ENCODE results near the gene ERO1A. TPM values are rescaled to one million over a fixed set of nuclear protein-coding genes. Genes with fewer than 3 reads are reported as not detected.
A peak's percentile ranks its signal among the peaks of the same experiment; 100 is the strongest.
"Not testable (repeated sequence)": the region's sequence is repeated elsewhere in the genome, so short reads cannot be mapped to it uniquely, and the experiment has no call there.

The ERO1A gene
- total and polyA plus RNA-seq, 2 donors (not counting 1 experiment from before 2014, with no cell fraction given), result 12.2 to 29.7 TPM

- ChIA-PET CTCF (interaction anchor here (0.9 to 2.2 kb wide), 3 partner anchors 10 to 13 kb away, joined by 3 to 17 read pairs (median 5); no protein-coding TSS in a partner anchor), POLR2A (interaction anchor here (0.9 to 1.4 kb wide), 5 partner anchors 12 to 72 kb away, joined by 3 to 7 read pairs (median 3); no protein-coding TSS in a partner anchor)
- WGBS (ENCODE audit: insufficient coverage), result 0% methylated on average over 2 of the region's 8 CpGs
- peaks cover 19 to 21% of the 10 kb centered on the region in 2 donors for H3K4me1 ChIP-seq (ENCODE audit: control insufficient read depth in 2 of 2, insufficient read depth in 2 of 2, low read length in 2 of 2)
- no peak for ATAC-seq (ENCODE audit: low read depth)
- peaks cover 3 to 27% of the 10 kb centered on the region in 2 experiments for H3K36me3 ChIP-seq (replicated peaks in 1 of 2; ENCODE audit: control extremely low read depth in 1 of 2, control insufficient read depth in 1 of 2, extremely low read depth in 1 of 2, insufficient read depth in 2 of 2, low read length in 1 of 2)
- Mint-ChIP-seq H3K4me3 (peak overlapping the region; percentile 93), H3K9me3 (ENCODE audit: insufficient read depth) (no peaks in the 10 kb centered on the region), H3K27ac (peak overlapping the region; percentile 93), H3K4me1 (peaks cover 44% of the 10 kb centered on the region), H3K27me3 (no peaks in the 10 kb centered on the region)
- H3K9ac ChIP-seq (ENCODE audit: low read length), result peak overlapping the region; percentile 86
- peak overlapping the region; percentile 52 to 99 (median 84) for H3K4me3 ChIP-seq (ENCODE audit: control extremely low read depth in 1 of 5, extremely low read depth in 1 of 5, insufficient read depth in 1 of 5, low read depth in 2 of 5, low read length in 4 of 5)
- DNase-seq, result no peak
- no peaks in the 10 kb centered on the region for H4K20me1 ChIP-seq (ENCODE audit: control insufficient read depth, insufficient read depth, low read length, poor library complexity, severe bottlenecking)
- peaks cover 70% of the 10 kb centered on the region for H3K79me2 ChIP-seq (ENCODE audit: control insufficient read depth, insufficient read depth, low read length)
- no peaks in the 10 kb centered on the region for H3K27me3 ChIP-seq (replicated peaks in 1 of 4; ENCODE audit: control extremely low read depth in 1 of 4, control insufficient read depth in 3 of 4, insufficient read depth in 4 of 4, low read length in 3 of 4)
- no peaks in the 10 kb centered on the region for H3K9me3 ChIP-seq (ENCODE audit: control extremely low read depth in 1 of 3, control insufficient read depth in 2 of 3, insufficient read depth in 1 of 3, low read length in 2 of 3)
- peak overlapping the region; percentile 56 to 82 for H3K27ac ChIP-seq (ENCODE audit: low read length in 2 of 2)
- intact Hi-C loops (cut with micrococcal nuclease), result loop anchor here (1.0 kb wide), 2 partner anchors 404 to 425 kb away; no protein-coding TSS in a partner anchor
- peak overlapping the region; percentile 85 for H3K4me2 ChIP-seq (replicated peaks; ENCODE audit: low read depth, low read length, poor library complexity, severe bottlenecking)
- no peak for TF ChIP-seq EZH2 (IDR thresholded peaks at IDR 0.05; ENCODE audit: borderline replicate concordance, insufficient read depth, low read depth, low read length, poor library complexity, severe bottlenecking)
- no peak for TF ChIP-seq CTCF (IDR thresholded peaks at IDR 0.05)
- peak overlapping the region; percentile 98 for H2AFZ ChIP-seq (ENCODE audit: insufficient read depth, low read depth, low read length, poor library complexity, severe bottlenecking)
Measured at GRCh38 chr14:52729585-52729924, 34.2 kb upstream of the ERO1A start.

GRCh38 chr14:52729035-52729434 lies 33.7 kb upstream of the ERO1A start:
- H3K79me2 ChIP-seq (ENCODE audit: control insufficient read depth, insufficient read depth, low read length), result peaks cover 70% of the 10 kb centered on the region
- H3K27ac ChIP-seq (ENCODE audit: low read length in 2 of 2), result peak overlapping the region in 1 of 2 donors; percentile 7
- H2AFZ ChIP-seq (ENCODE audit: insufficient read depth, low read depth, low read length, poor library complexity, severe bottlenecking), result peak overlapping the region; percentile 98
- H3K4me3 Mint-ChIP-seq, result peak overlapping the region; percentile 50
- intact Hi-C loops (cut with micrococcal nuclease), result loop anchor here (1.0 kb wide), 2 partner anchors 404 to 425 kb away; no protein-coding TSS in a partner anchor
- WGBS (ENCODE audit: insufficient coverage), result 93% methylated on average over 6 of the region's 15 CpGs
- not testable (repeated sequence) for H3K4me2 ChIP-seq (replicated peaks; ENCODE audit: low read depth, low read length, poor library complexity, severe bottlenecking); H3K9ac ChIP-seq (ENCODE audit: low read length); H3K27ac Mint-ChIP-seq; ATAC-seq (ENCODE audit: low read depth); H3K4me3 ChIP-seq (ENCODE audit: control extremely low read depth in 1 of 5, extremely low read depth in 1 of 5, insufficient read depth in 1 of 5, low read depth in 2 of 5, low read length in 4 of 5); DNase-seq; H3K27me3 ChIP-seq (replicated peaks in 1 of 4; ENCODE audit: control extremely low read depth in 1 of 4, control insufficient read depth in 3 of 4, insufficient read depth in 4 of 4, low read length in 3 of 4); H3K27me3 Mint-ChIP-seq; H3K9me3 ChIP-seq (ENCODE audit: control extremely low read depth in 1 of 3, control insufficient read depth in 2 of 3, insufficient read depth in 1 of 3, low read length in 2 of 3); H3K9me3 Mint-ChIP-seq (ENCODE audit: insufficient read depth); H4K20me1 ChIP-seq (ENCODE audit: control insufficient read depth, insufficient read depth, low read length, poor library complexity, severe bottlenecking)
- H3K4me1 ChIP-seq (ENCODE audit: control insufficient read depth in 2 of 2, insufficient read depth in 2 of 2, low read length in 2 of 2), result peaks cover 23 to 27% of the 10 kb centered on the region in 2 donors
- POLR2A ChIA-PET, result interaction anchor here (0.9 to 1.4 kb wide), 5 partner anchors 13 to 72 kb away, joined by 3 to 7 read pairs (median 3); no protein-coding TSS in a partner anchor
- CTCF ChIA-PET, result interaction anchor here (0.9 to 2.2 kb wide), 2 partner anchors 9 to 14 kb away, joined by 3 to 17 read pairs; no protein-coding TSS in a partner anchor
- peaks cover 2 to 21% of the 10 kb centered on the region in 2 experiments for H3K36me3 ChIP-seq (replicated peaks in 1 of 2; ENCODE audit: control extremely low read depth in 1 of 2, control insufficient read depth in 1 of 2, extremely low read depth in 1 of 2, insufficient read depth in 2 of 2, low read length in 1 of 2)
- H3K4me1 Mint-ChIP-seq, result peaks cover 45% of the 10 kb centered on the region

- H3K27me3 ChIP-seq (replicated peaks in 1 of 4; ENCODE audit: control extremely low read depth in 1 of 4, control insufficient read depth in 3 of 4, insufficient read depth in 4 of 4, low read length in 3 of 4); H3K36me3 ChIP-seq (replicated peaks in 1 of 2; ENCODE audit: control extremely low read depth in 1 of 2, control insufficient read depth in 1 of 2, extremely low read depth in 1 of 2, insufficient read depth in 2 of 2, low read length in 1 of 2); H3K4me3 Mint-ChIP-seq; H3K9me3 Mint-ChIP-seq (ENCODE audit: insufficient read depth); DNase-seq; H3K4me2 ChIP-seq (replicated peaks; ENCODE audit: low read depth, low read length, poor library complexity, severe bottlenecking); H4K20me1 ChIP-seq (ENCODE audit: control insufficient read depth, insufficient read depth, low read length, poor library complexity, severe bottlenecking); H3K9ac ChIP-seq (ENCODE audit: low read length); H3K27ac Mint-ChIP-seq; H3K9me3 ChIP-seq (ENCODE audit: control extremely low read depth in 1 of 3, control insufficient read depth in 2 of 3, insufficient read depth in 1 of 3, low read length in 2 of 3); H3K4me3 ChIP-seq (ENCODE audit: control extremely low read depth in 1 of 5, extremely low read depth in 1 of 5, insufficient read depth in 1 of 5, low read depth in 2 of 5, low read length in 4 of 5); ATAC-seq (ENCODE audit: low read depth); H3K27me3 Mint-ChIP-seq; intact Hi-C loops (cut with micrococcal nuclease); H2AFZ ChIP-seq (ENCODE audit: insufficient read depth, low read depth, low read length, poor library complexity, severe bottlenecking); POLR2A ChIA-PET; H3K27ac ChIP-seq (ENCODE audit: low read length in 2 of 2): not testable (repeated sequence)
- Histone ChIP-seq H3K4me1 (ENCODE audit: control insufficient read depth in 2 of 2, insufficient read depth in 2 of 2, low read length in 2 of 2) (peaks cover 33 to 42% of the 10 kb centered on the region in 2 donors), H3K79me2 (ENCODE audit: control insufficient read depth, insufficient read depth, low read length) (peaks cover 71% of the 10 kb centered on the region)
- whole genome bisulfite sequencing (ENCODE audit: insufficient coverage), result 100% methylated on average over 1 of the region's 2 CpGs
- CTCF ChIA-PET, result interaction anchor here (0.7 kb wide), 1 partner anchor 7 kb away, joined by 3 read pairs; no protein-coding TSS in a partner anchor
- peaks cover 54% of the 10 kb centered on the region for H3K4me1 Mint-ChIP-seq
Measured at GRCh38 chr14:52727509-52727908, 32.2 kb upstream of the ERO1A start.

Measured in B cell (primary cell).